Fibroblast of lung (primary cell): ENCODE data around the gene SRPRB. TPM values are rescaled to one million over a fixed set of nuclear protein-coding genes. Genes with fewer than 3 reads are reported as not detected.

Experiments used
- DNase-seq, 2 donors: peaks; one replicate each; pipeline versions ENCODE4 v3.0.0 to v3.0.0-alpha.2; 2010; ENCODE audit warnings: low read depth in 2 of 2
- H2AFZ ChIP-seq: 2 replicates; pipeline ENCODE4 v1.5.1; 2012; ENCODE audit warnings: low read length, control low read depth, inconsistent platforms
- H3K27ac ChIP-seq: 2 replicates; pipeline ENCODE4 v1.5.1; 2011; ENCODE audit warnings: low read length, control low read depth; ENCODE audit not compliant: insufficient read depth
- H3K27me3 ChIP-seq: 2 replicates; pipeline ENCODE4 v1.5.1; 2011; ENCODE audit warnings: mild to moderate bottlenecking, low read length; ENCODE audit not compliant: control insufficient read depth, insufficient read depth
- H3K36me3 ChIP-seq: 2 replicates; pipeline ENCODE4 v1.5.1; 2011; ENCODE audit warnings: low read length; ENCODE audit not compliant: control insufficient read depth, insufficient read depth
- H3K4me1 ChIP-seq: 2 replicates; pipeline ENCODE4 v1.5.1; 2011; ENCODE audit warnings: low read length; ENCODE audit not compliant: control insufficient read depth, insufficient read depth; ENCODE audit errors: extremely low read depth
- H3K4me2 ChIP-seq: 2 replicates; pipeline ENCODE4 v1.5.1; 2011; ENCODE audit warnings: low read length, control low read depth; ENCODE audit not compliant: insufficient read depth; ENCODE audit errors: extremely low read depth
- H3K4me3 ChIP-seq, 4 experiments: fragments of 200-600 bp in 1 of 4; sonication (generic) in 1 of 4; replicated peaks in 1 of 4; 2 replicates each; pipeline ENCODE4 v1.5.1; 2011 to 2016; ENCODE audit warnings: low read length in 4 of 4, low read depth in 3 of 4, mild to moderate bottlenecking in 3 of 4, control low read depth in 2 of 4, inconsistent platforms in 1 of 4, mixed read lengths in 1 of 4; ENCODE audit not compliant: insufficient read depth in 1 of 4; ENCODE audit errors: control extremely low read depth in 1 of 4
- H3K79me2 ChIP-seq: 2 replicates; pipeline ENCODE4 v1.5.1; 2012; ENCODE audit warnings: mild to moderate bottlenecking, low read length, inconsistent platforms; ENCODE audit not compliant: control insufficient read depth, insufficient read depth
- H3K9ac ChIP-seq: 2 replicates; pipeline ENCODE4 v1.5.1; 2011; ENCODE audit warnings: mild to moderate bottlenecking, low read length, control low read depth; ENCODE audit not compliant: insufficient read depth
- H3K9me3 ChIP-seq: 2 replicates; pipeline ENCODE4 v1.5.1; 2012; ENCODE audit warnings: low read depth, low read length; ENCODE audit not compliant: control insufficient read depth, insufficient read depth
- H4K20me1 ChIP-seq: 2 replicates; pipeline ENCODE4 v1.5.1; 2011; ENCODE audit warnings: low read length; ENCODE audit not compliant: control insufficient read depth, insufficient read depth; ENCODE audit errors: extremely low read depth
- EZH2 ChIP-seq: IDR thresholded peaks from 2 replicates; pipeline ENCODE4 v1.5.1; 2012; ENCODE audit warnings: low read length, control low read depth, mild to moderate bottlenecking; ENCODE audit errors: missing control alignments
- polyA plus RNA-seq, 2 donors: library from polyadenylated mRNA; depleted of rRNA in 1 of 2; stranded (reverse) in 1 of 2; unstranded in 1 of 2; fragments of >200 nt; gene quantifications; 2 replicates each; pipeline ENCODE4 v1.2.1, GENCODE V29; 2011 to 2012; ENCODE audit warnings: missing spikeins in 1 of 2
- total RNA-seq: library from RNA; depleted of rRNA; stranded (reverse); fragments of >200 nt; gene quantifications from 2 replicates; pipeline ENCODE4 v1.2.1, GENCODE V29; 2014
- TF ChIP-seq, protein P1 (sequence below), 2 donors: IDR thresholded peaks in 1 of 2; conservative IDR thresholded peaks in 1 of 2; 1 replicate in 1 of 2; 2 replicates in 1 of 2; pipeline ENCODE4 v1.5.1; 2011 to 2012; ENCODE audit warnings: low read length in 2 of 2, control low read depth in 1 of 2, inconsistent platforms in 1 of 2, low read depth in 1 of 2, mild to moderate bottlenecking in 1 of 2

SRPRB gene
- total and polyA plus RNA-seq, 2 donors (not counting 1 experiment from before 2014, with no cell fraction given) = 63.1 to 69.2 TPM

DNA sequence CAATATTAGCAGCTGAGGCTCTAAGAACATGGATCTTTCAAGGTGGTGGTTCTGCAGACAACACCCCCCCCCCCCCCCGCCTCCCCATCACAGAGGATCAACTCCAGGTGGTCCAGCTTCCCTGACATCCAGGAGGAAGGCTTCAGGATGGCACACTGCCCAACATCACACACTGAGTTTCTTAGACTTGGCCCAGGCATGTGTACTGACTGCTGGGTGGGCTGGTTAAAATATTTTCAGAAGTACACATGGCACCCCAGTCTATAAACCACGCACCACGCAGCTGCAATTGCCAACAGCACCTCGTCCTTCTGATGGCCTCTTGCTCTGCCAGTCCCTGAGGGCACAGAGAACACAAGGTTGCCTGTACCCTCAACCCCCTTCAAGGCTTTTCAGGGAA, 22.1 kb downstream of the SRPRB start:
- Histone ChIP-seq H3K36me3 (peaks cover 2% of the 10 kb centered on the region), H3K4me3 (no peak overlapping the region), H3K27me3 (no peaks in the 10 kb centered on the region), H2AFZ (no peak overlapping the region), H3K9ac (no peak overlapping the region), H3K4me2 (no peak overlapping the region), H3K79me2 (no peaks in the 10 kb centered on the region), H3K4me1 (no peaks in the 10 kb centered on the region), H3K9me3 (no peaks in the 10 kb centered on the region), H4K20me1 (no peaks in the 10 kb centered on the region), H3K27ac (no peak overlapping the region)
- no peak for DNase-seq
- no peak for TF ChIP-seq EZH2
- TF ChIP-seq, protein P1, sequence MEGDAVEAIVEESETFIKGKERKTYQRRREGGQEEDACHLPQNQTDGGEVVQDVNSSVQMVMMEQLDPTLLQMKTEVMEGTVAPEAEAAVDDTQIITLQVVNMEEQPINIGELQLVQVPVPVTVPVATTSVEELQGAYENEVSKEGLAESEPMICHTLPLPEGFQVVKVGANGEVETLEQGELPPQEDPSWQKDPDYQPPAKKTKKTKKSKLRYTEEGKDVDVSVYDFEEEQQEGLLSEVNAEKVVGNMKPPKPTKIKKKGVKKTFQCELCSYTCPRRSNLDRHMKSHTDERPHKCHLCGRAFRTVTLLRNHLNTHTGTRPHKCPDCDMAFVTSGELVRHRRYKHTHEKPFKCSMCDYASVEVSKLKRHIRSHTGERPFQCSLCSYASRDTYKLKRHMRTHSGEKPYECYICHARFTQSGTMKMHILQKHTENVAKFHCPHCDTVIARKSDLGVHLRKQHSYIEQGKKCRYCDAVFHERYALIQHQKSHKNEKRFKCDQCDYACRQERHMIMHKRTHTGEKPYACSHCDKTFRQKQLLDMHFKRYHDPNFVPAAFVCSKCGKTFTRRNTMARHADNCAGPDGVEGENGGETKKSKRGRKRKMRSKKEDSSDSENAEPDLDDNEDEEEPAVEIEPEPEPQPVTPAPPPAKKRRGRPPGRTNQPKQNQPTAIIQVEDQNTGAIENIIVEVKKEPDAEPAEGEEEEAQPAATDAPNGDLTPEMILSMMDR (conservative IDR thresholded peaks at IDR 0.05 in 1 of 2, IDR thresholded peaks at IDR 0.05 in 1 of 2; ENCODE audit: low read depth in 1 of 2, low read length in 2 of 2) = no peak

DNA sequence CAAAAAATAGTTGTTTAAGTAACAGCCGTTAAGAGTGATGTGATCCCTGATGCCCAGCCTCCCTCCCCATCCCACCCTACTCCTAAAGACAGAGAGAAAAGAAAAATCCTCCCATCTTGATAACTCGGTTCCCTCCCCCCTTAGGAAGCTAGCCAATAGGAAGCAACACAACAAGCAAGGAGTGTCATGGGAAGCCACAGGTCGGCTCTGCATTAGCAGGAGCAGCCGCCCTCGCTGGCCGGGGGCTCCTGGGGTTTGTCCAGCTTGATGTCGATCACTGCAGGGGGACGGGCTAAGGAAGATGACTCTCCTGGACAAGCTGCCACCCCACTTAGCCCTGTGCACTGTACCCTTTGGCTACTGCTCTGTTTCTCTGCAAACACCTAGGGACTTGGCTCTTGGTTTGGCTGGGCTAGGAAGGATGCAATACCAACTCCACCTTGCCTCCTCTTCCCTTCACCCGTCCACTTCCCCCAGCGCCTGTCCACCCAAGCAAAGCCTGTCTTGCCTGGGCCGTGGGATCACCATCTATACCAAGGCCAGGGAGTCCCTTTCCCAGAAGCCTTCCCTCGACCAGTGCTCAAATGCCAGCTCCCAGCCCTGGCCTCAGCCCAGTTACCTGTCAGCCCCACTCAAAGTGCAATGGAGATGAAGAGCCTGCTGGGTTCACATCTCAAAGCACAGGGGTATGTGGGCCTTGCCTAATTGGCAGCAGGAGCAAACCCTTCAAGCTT, 23.1 kb downstream of the SRPRB start:
- no peaks in the 10 kb centered on the region for H3K9me3 ChIP-seq
- no peak for DNase-seq
- H3K4me3 ChIP-seq = no peak overlapping the region
- H3K4me2 ChIP-seq = no peak overlapping the region
- no peak overlapping the region for H3K27ac ChIP-seq
- no peak overlapping the region for H3K9ac ChIP-seq
- H3K36me3 ChIP-seq = no peaks in the 10 kb centered on the region
- H3K79me2 ChIP-seq = no peaks in the 10 kb centered on the region
- H3K27me3 ChIP-seq = no peaks in the 10 kb centered on the region
- no peak overlapping the region for H2AFZ ChIP-seq
- TF ChIP-seq, protein P1 (conservative IDR thresholded peaks at IDR 0.05 in 1 of 2, IDR thresholded peaks at IDR 0.05 in 1 of 2; ENCODE audit: low read depth in 1 of 2, low read length in 2 of 2) = no peak
- TF ChIP-seq EZH2 = no peak
- H3K4me1 ChIP-seq = no peaks in the 10 kb centered on the region
- no peaks in the 10 kb centered on the region for H4K20me1 ChIP-seq

DNA sequence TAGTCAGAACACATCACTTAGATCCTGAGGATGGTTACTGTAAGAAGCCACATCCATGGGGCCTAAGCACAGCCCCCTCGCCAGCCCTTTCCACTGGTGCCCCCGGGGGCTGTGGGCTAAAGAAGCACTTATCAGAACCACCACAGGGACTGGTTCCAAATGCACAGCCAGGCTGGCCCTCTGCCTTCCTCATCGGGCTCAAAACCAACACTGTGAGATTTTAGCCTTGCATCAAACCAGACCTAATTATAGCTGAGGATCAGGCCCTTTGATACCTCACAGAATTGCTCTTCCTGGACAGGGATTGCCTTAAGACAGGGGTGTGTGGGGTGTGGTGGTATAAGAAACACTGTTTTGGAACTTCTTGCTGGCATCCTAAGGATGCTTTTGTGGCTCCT, 23.7 kb downstream of the SRPRB start:
- no peak for TF ChIP-seq EZH2
- TF ChIP-seq, protein P1 (conservative IDR thresholded peaks at IDR 0.05 in 1 of 2, IDR thresholded peaks at IDR 0.05 in 1 of 2; ENCODE audit: low read depth in 1 of 2, low read length in 2 of 2) = no peak

More for the DNA sequence above, 23.7 kb downstream of the SRPRB start:
- Histone ChIP-seq H3K36me3 (no peaks in the 10 kb centered on the region), H2AFZ (no peak overlapping the region), H3K79me2 (no peaks in the 10 kb centered on the region), H3K4me1 (no peaks in the 10 kb centered on the region), H3K27ac (no peak overlapping the region), H3K27me3 (no peaks in the 10 kb centered on the region), H3K9ac (no peak overlapping the region), H3K4me3 (no peak overlapping the region), H3K4me2 (no peak overlapping the region), H3K9me3 (no peaks in the 10 kb centered on the region), H4K20me1 (no peaks in the 10 kb centered on the region)
- no peak for DNase-seq
